SK-N-SH treated with all-trans-retinoic acid at 6 μM for 48 hours (cell line): Measurements from ENCODE around the gene NECTIN3.

ENCODE experiments used
- BACH2 ChIP-seq: fragments of 250-450 bp; sonication (Bioruptor Pico); IDR thresholded peaks from 2 replicates; pipeline ENCODE4 v1.9.0; 2021; ENCODE audit warnings: mild to moderate bottlenecking, borderline replicate concordance
- CSDC2 ChIP-seq: fragments of 250-450 bp; sonication (Bioruptor Pico); IDR thresholded peaks from 2 replicates; pipeline ENCODE4 v1.5.0; 2020; ENCODE audit warnings: mild to moderate bottlenecking, moderate library complexity
- GLIS3 ChIP-seq: fragments of 250-450 bp; sonication (Bioruptor Pico); IDR thresholded peaks from 2 replicates; pipeline ENCODE4 v1.5.0; 2020; ENCODE audit warnings: mild to moderate bottlenecking, moderate library complexity
- ISL1 ChIP-seq: fragments of 250-450 bp; sonication (Bioruptor Pico); IDR thresholded peaks from 2 replicates; pipeline ENCODE4 v2.1.2; 2022; ENCODE audit warnings: mild to moderate bottlenecking, moderate library complexity
- RARB ChIP-seq: fragments of 250-450 bp; sonication (Bioruptor Pico); IDR thresholded peaks from 2 replicates; pipeline ENCODE4 v1.8.0; 2021; ENCODE audit warnings: mild to moderate bottlenecking, moderate library complexity
- SNAI2 ChIP-seq: fragments of 250-450 bp; sonication (Bioruptor Pico); IDR thresholded peaks from 2 replicates; pipeline ENCODE4 v1.5.0; 2020; ENCODE audit warnings: mild to moderate bottlenecking, moderate library complexity
- TCF4 ChIP-seq: fragments of 250-450 bp; sonication (Bioruptor Pico); IDR thresholded peaks from 2 replicates; pipeline ENCODE4 v1.8.0; 2021; ENCODE audit warnings: mild to moderate bottlenecking, moderate library complexity, borderline replicate concordance
- ZC3H10 ChIP-seq: fragments of 250-450 bp; sonication (Bioruptor Pico); IDR thresholded peaks from 2 replicates; pipeline ENCODE4 v1.5.1; 2021; ENCODE audit warnings: mild to moderate bottlenecking, moderate library complexity
- ZFP3 ChIP-seq: fragments of 250-450 bp; sonication (Bioruptor Pico); IDR thresholded peaks from 2 replicates; pipeline ENCODE4 v1.5.0; 2020; ENCODE audit warnings: mild to moderate bottlenecking, moderate library complexity
- ZNF8 ChIP-seq: fragments of 450-650 bp; formaldehyde crosslinking; IDR thresholded peaks from 2 replicates; pipeline ENCODE4 v1.5.0; 2020; ENCODE audit warnings: mild to moderate bottlenecking, moderate library complexity
- TF ChIP-seq, protein P1 (sequence below): fragments of 250-450 bp; sonication (Bioruptor Pico); IDR thresholded peaks from 2 replicates; pipeline ENCODE4 v1.8.0; 2020; ENCODE audit warnings: mild to moderate bottlenecking, moderate library complexity, borderline replicate concordance
- TF ChIP-seq, protein P2 (sequence below): fragments of 250-450 bp; sonication (Bioruptor Pico); IDR thresholded peaks from 2 replicates; pipeline ENCODE4 v1.8.0; 2021; ENCODE audit warnings: low read depth, mild to moderate bottlenecking, moderate library complexity, borderline replicate concordance
- TF ChIP-seq, protein P3 (sequence below): fragments of 250-450 bp; sonication (Bioruptor Pico); IDR thresholded peaks from 2 replicates; pipeline ENCODE4 v1.5.1; 2020; ENCODE audit warnings: low read depth, mild to moderate bottlenecking, moderate library complexity

DNA sequence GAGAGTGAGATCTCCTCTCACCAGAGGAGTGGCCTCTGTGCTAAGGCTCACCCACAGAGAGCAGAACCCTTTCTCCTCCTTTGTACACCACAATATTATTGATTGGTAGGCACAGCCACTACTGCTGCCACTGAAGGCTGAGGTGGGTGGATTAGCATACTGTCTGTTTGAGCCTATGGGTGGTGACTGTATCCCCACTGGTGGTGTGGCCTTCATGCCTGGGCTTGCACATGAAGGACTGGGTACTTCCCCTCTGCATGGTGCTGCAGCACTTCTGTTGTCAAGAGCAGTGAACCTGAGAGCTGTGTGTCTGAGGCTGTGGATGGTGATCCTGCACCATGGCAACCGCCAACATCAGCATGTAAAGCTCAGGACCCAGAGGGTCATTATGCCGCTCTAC, 35.7 kb upstream of the NECTIN3 start:
- TF ChIP-seq, protein P1, sequence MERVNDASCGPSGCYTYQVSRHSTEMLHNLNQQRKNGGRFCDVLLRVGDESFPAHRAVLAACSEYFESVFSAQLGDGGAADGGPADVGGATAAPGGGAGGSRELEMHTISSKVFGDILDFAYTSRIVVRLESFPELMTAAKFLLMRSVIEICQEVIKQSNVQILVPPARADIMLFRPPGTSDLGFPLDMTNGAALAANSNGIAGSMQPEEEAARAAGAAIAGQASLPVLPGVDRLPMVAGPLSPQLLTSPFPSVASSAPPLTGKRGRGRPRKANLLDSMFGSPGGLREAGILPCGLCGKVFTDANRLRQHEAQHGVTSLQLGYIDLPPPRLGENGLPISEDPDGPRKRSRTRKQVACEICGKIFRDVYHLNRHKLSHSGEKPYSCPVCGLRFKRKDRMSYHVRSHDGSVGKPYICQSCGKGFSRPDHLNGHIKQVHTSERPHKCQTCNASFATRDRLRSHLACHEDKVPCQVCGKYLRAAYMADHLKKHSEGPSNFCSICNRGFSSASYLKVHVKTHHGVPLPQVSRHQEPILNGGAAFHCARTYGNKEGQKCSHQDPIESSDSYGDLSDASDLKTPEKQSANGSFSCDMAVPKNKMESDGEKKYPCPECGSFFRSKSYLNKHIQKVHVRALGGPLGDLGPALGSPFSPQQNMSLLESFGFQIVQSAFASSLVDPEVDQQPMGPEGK (CRISPR knock-in tag): no peak
- TF ChIP-seq CSDC2 (CRISPR knock-in tag): no peak
- TF ChIP-seq, protein P2, sequence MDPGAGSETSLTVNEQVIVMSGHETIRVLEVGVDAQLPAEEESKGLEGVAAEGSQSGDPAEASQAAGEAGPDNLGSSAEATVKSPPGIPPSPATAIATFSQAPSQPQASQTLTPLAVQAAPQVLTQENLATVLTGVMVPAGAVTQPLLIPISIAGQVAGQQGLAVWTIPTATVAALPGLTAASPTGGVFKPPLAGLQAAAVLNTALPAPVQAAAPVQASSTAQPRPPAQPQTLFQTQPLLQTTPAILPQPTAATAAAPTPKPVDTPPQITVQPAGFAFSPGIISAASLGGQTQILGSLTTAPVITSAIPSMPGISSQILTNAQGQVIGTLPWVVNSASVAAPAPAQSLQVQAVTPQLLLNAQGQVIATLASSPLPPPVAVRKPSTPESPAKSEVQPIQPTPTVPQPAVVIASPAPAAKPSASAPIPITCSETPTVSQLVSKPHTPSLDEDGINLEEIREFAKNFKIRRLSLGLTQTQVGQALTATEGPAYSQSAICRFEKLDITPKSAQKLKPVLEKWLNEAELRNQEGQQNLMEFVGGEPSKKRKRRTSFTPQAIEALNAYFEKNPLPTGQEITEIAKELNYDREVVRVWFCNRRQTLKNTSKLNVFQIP: no peak
- no peak for TF ChIP-seq ZFP3
- TF ChIP-seq ZC3H10 (CRISPR knock-in tag): no peak
- no peak for TF ChIP-seq ISL1 (CRISPR knock-in tag)
- no peak for TF ChIP-seq BACH2
- TF ChIP-seq SNAI2 (CRISPR knock-in tag): no peak
- TF ChIP-seq ZNF8 (CRISPR knock-in tag): no peak
- no peak for TF ChIP-seq GLIS3 (CRISPR knock-in tag)
- TF ChIP-seq RARB (CRISPR knock-in tag): no peak
- TF ChIP-seq TCF4 (CRISPR knock-in tag): no peak
- TF ChIP-seq, protein P3, sequence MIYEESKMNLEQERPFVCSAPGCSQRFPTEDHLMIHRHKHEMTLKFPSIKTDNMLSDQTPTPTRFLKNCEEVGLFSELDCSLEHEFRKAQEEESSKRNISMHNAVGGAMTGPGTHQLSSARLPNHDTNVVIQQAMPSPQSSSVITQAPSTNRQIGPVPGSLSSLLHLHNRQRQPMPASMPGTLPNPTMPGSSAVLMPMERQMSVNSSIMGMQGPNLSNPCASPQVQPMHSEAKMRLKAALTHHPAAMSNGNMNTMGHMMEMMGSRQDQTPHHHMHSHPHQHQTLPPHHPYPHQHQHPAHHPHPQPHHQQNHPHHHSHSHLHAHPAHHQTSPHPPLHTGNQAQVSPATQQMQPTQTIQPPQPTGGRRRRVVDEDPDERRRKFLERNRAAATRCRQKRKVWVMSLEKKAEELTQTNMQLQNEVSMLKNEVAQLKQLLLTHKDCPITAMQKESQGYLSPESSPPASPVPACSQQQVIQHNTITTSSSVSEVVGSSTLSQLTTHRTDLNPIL (CRISPR knock-in tag): no peak
